Limb (tissue), 2 donors: ENCODE measurements around the gene ACACA.

Experiments used
- DNase-seq, 2 donors: peaks; one replicate each; pipeline ENCODE4 v3.0.0-alpha.2; 2016; ENCODE audit errors: extremely low spot score in 2 of 2

ACACA gene

GRCh38 chr17:37039269-37039668, 367.4 kb downstream of the ACACA start:
- DNase-seq = no peak

GRCh38 chr17:37037590-37038155, 369.0 kb downstream of the ACACA start:
- DNase-seq = no peak
